ENCODE results near the gene GADD45A. TPM values are rescaled to one million over a fixed set of nuclear protein-coding genes. Genes with fewer than 3 reads are reported as not detected.

GADD45A gene
- total RNA-seq, 1 donor from 2014 or later, result 28.6 TPM

DNA sequence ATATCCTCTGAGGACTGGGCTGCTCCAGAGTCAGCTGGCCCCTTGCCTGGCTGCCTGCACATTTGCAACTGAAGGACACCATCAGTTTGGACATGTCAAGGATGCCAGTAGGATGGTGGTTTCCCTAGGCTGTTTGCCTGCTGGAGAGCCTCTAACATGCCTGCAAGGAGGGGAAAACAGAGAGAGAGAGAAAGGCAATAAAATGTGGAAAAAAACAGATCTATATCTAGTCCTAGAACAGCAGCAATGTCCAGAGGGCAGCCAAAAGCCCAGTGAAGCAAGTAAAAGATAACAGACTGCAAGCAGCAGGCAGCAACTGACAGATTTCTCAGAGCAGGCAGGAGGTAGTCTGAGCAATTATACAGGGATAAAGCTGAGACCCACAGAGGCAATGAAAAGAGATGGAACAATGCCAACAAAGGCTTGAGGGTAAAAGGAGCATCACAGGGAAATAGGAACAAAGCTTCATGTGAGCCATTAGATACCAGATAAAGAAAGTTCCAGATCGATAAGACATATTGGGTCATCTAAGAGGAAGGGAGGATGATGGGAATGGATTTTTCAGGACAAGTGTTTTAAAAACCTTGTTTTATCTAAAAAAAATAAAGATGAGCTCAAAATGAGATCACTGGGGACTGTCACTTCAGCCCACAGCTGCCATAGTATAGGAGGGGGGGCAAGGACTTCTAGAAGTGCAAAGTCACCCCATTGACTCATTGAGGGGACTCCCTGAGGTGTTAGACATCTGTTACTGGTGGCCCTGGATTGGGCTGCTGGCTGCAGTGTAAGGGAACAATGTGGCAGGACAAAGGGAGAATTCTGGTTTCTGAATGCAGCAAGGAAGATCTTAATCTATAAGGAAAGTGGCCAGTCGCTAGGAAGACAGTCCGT, 38.6 kb upstream of the GADD45A start:
- Histone ChIP-seq H3K4me2 (peak overlapping the region; percentile 55), H3K9me3 (ENCODE audit: low read depth) (no peaks in the 10 kb centered on the region), H2AFZ (replicated peaks) (no peak overlapping the region), H4K20me1 (ENCODE audit: low read depth) (peaks cover 35% of the 10 kb centered on the region), H3K27me3 (peaks cover 55% of the 10 kb centered on the region), H3K79me2 (ENCODE audit: low read depth) (no peaks in the 10 kb centered on the region), H3K9ac (no peak overlapping the region), H3K4me1 (peaks cover 51% of the 10 kb centered on the region), H3K36me3 (no peaks in the 10 kb centered on the region), H3K27ac (no peak overlapping the region), H3F3A (ENCODE audit: low read depth) (peaks cover 34% of the 10 kb centered on the region), H3K4me3 (no peak overlapping the region)
- TF ChIP-seq EZH2 (IDR thresholded peaks at IDR 0.05) (no peak), EZH2phosphoT487 (IDR thresholded peaks at IDR 0.05) (peak; percentile 99)
- TF ChIP-seq, protein P1, sequence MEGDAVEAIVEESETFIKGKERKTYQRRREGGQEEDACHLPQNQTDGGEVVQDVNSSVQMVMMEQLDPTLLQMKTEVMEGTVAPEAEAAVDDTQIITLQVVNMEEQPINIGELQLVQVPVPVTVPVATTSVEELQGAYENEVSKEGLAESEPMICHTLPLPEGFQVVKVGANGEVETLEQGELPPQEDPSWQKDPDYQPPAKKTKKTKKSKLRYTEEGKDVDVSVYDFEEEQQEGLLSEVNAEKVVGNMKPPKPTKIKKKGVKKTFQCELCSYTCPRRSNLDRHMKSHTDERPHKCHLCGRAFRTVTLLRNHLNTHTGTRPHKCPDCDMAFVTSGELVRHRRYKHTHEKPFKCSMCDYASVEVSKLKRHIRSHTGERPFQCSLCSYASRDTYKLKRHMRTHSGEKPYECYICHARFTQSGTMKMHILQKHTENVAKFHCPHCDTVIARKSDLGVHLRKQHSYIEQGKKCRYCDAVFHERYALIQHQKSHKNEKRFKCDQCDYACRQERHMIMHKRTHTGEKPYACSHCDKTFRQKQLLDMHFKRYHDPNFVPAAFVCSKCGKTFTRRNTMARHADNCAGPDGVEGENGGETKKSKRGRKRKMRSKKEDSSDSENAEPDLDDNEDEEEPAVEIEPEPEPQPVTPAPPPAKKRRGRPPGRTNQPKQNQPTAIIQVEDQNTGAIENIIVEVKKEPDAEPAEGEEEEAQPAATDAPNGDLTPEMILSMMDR (IDR thresholded peaks at IDR 0.05), result no peak
- Mint-ChIP-seq H3K36me3 (no peaks in the 10 kb centered on the region), H3K27ac (no peak overlapping the region), H3K4me3 (no peak overlapping the region), H3K4me1 (peaks cover 17% of the 10 kb centered on the region), H3K9me3 (no peaks in the 10 kb centered on the region), H3K27me3 (ENCODE audit: insufficient read depth, low read depth) (peaks cover 8% of the 10 kb centered on the region)
- peak; percentile 85 for DNase-seq (ENCODE audit: low spot score)

DNA sequence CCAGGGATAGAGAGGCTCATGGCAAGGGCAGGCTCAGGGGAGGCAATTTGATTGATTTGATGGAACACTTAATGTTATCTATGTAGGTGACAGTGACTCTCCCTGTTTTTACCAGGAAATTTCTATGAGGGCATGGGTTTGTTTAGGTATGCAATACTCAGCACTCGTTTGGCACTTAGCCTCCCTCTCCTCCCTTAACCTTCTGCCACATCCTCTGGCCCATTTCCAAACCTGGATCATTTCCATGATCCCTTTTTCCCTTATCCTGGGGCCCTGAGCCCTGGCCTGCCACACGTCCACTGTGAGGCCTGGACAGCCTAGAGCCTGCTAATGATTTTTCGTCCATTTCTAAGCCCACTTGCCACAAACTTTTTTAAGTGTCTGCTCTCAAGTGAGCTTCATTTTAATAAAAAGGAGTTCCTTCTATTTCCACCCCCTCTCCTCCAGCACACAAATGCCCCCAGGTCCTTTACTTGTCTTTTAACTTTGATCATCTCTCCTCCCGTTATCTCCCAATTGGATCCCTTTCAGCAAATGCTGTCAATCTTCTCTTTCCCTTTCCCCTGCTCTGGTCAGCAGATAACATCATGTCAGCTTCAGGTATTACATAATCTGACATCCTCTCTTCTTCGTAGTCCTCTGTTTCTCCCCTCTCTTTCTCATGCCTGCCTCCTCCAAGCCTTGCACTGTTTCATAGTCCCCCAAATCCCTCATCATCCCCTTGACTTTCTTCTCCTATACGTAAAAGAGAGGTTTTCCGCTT, 37.8 kb upstream of the GADD45A start:
- Histone ChIP-seq H3K9ac (no peak overlapping the region), H3K4me3 (no peak overlapping the region), H2AFZ (replicated peaks) (no peak overlapping the region), H3K79me2 (ENCODE audit: low read depth) (no peaks in the 10 kb centered on the region), H3F3A (ENCODE audit: low read depth) (peaks cover 34% of the 10 kb centered on the region), H3K4me1 (peaks cover 47% of the 10 kb centered on the region), H3K9me3 (ENCODE audit: low read depth) (no peaks in the 10 kb centered on the region), H3K27ac (no peak overlapping the region), H3K36me3 (no peaks in the 10 kb centered on the region), H3K27me3 (peaks cover 55% of the 10 kb centered on the region), H4K20me1 (ENCODE audit: low read depth) (peaks cover 32% of the 10 kb centered on the region), H3K4me2 (peak overlapping the region; percentile 45)
- Mint-ChIP-seq H3K27me3 (ENCODE audit: insufficient read depth, low read depth) (peaks cover 10% of the 10 kb centered on the region), H3K4me1 (peaks cover 18% of the 10 kb centered on the region), H3K27ac (no peak overlapping the region), H3K9me3 (no peaks in the 10 kb centered on the region), H3K4me3 (no peak overlapping the region), H3K36me3 (no peaks in the 10 kb centered on the region)
- TF ChIP-seq EZH2phosphoT487 (IDR thresholded peaks at IDR 0.05), result no peak
- TF ChIP-seq EZH2 (IDR thresholded peaks at IDR 0.05), result no peak
- TF ChIP-seq, protein P1 (IDR thresholded peaks at IDR 0.05), result no peak
- DNase-seq (ENCODE audit: low spot score), result no peak

DNA sequence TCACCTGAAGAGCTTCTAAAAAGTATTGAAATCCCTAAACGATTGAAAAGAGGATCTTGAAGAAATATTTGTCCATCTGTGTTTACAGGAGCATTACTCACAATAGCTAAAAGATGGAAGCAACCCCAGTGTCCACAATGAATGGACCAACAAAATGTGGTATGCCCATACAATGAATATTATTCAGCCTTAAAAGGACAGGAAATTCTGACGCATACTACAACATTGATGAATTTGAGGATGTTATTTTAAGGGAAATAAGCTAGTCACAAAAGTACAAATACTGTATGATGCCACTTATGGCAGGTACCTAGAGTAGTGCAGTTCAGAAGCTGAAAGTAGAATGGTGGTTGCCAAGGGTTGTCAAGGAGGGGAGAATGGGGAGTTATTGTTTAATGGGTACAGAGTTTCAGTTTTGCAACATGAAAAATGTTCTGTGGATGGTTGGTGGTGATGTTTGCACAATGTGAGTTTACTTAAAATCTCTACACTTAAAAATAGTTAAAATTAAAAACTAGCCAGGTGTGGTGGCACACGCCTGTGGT, 37.1 kb upstream of the GADD45A start:
- no peaks in the 10 kb centered on the region for H3K36me3 ChIP-seq
- H3K4me1 ChIP-seq, result peaks cover 40% of the 10 kb centered on the region
- no peaks in the 10 kb centered on the region for H3K9me3 ChIP-seq (ENCODE audit: low read depth)
- H3F3A ChIP-seq (ENCODE audit: low read depth), result peaks cover 34% of the 10 kb centered on the region
- H3K36me3 Mint-ChIP-seq, result no peaks in the 10 kb centered on the region
- no peak overlapping the region for H3K4me2 ChIP-seq
- no peak overlapping the region for H3K9ac ChIP-seq
- H3K9me3 Mint-ChIP-seq, result no peaks in the 10 kb centered on the region
- H3K27ac ChIP-seq, result no peak overlapping the region
- no peak overlapping the region for H2AFZ ChIP-seq (replicated peaks)
- H3K79me2 ChIP-seq (ENCODE audit: low read depth), result no peaks in the 10 kb centered on the region
- H3K27ac Mint-ChIP-seq, result no peak overlapping the region
- peaks cover 28% of the 10 kb centered on the region for H4K20me1 ChIP-seq (ENCODE audit: low read depth)
- peaks cover 55% of the 10 kb centered on the region for H3K27me3 ChIP-seq
- H3K4me3 ChIP-seq, result no peak overlapping the region
- peaks cover 12% of the 10 kb centered on the region for H3K4me1 Mint-ChIP-seq
- H3K4me3 Mint-ChIP-seq, result no peak overlapping the region
- DNase-seq (ENCODE audit: low spot score), result no peak
- peaks cover 10% of the 10 kb centered on the region for H3K27me3 Mint-ChIP-seq (ENCODE audit: insufficient read depth, low read depth)
- TF ChIP-seq EZH2phosphoT487 (IDR thresholded peaks at IDR 0.05) (no peak), EZH2 (IDR thresholded peaks at IDR 0.05) (no peak)
- TF ChIP-seq, protein P1 (IDR thresholded peaks at IDR 0.05), result no peak
